ENCODE results near the gene ICE1. TPM values are rescaled to one million over a fixed set of nuclear protein-coding genes. Genes with fewer than 3 reads are reported as not detected.

Gene ICE1
- total RNA-seq, 1 experiment from 2014 or later = 48.9 TPM

GRCh38 chr5:5464036-5464715, 41.7 kb downstream of the ICE1 start (continued):
- TF ChIP-seq, protein P1, sequence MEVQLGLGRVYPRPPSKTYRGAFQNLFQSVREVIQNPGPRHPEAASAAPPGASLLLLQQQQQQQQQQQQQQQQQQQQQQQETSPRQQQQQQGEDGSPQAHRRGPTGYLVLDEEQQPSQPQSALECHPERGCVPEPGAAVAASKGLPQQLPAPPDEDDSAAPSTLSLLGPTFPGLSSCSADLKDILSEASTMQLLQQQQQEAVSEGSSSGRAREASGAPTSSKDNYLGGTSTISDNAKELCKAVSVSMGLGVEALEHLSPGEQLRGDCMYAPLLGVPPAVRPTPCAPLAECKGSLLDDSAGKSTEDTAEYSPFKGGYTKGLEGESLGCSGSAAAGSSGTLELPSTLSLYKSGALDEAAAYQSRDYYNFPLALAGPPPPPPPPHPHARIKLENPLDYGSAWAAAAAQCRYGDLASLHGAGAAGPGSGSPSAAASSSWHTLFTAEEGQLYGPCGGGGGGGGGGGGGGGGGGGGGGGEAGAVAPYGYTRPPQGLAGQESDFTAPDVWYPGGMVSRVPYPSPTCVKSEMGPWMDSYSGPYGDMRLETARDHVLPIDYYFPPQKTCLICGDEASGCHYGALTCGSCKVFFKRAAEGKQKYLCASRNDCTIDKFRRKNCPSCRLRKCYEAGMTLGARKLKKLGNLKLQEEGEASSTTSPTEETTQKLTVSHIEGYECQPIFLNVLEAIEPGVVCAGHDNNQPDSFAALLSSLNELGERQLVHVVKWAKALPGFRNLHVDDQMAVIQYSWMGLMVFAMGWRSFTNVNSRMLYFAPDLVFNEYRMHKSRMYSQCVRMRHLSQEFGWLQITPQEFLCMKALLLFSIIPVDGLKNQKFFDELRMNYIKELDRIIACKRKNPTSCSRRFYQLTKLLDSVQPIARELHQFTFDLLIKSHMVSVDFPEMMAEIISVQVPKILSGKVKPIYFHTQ (CRISPR knock-in tag; IDR thresholded peaks at IDR 0.05) = no peak
- TF ChIP-seq RELA (CRISPR knock-in tag; IDR thresholded peaks at IDR 0.05; ENCODE audit: borderline replicate concordance) (no peak), ZNF138 (CRISPR knock-in tag; conservative IDR thresholded peaks at IDR 0.05) (no peak), JUN (CRISPR knock-in tag; IDR thresholded peaks at IDR 0.05) (no peak), ZNF121 (CRISPR knock-in tag; IDR thresholded peaks at IDR 0.05) (no peak), NFATC4 (CRISPR knock-in tag; IDR thresholded peaks at IDR 0.05) (no peak), ZNF423 (CRISPR knock-in tag; IDR thresholded peaks at IDR 0.05) (no peak), NFYB (CRISPR knock-in tag; conservative IDR thresholded peaks at IDR 0.05; ENCODE audit: low read depth) (no peak), EMX1 (CRISPR knock-in tag; IDR thresholded peaks at IDR 0.05) (no peak), SOX15 (CRISPR knock-in tag; IDR thresholded peaks at IDR 0.05) (no peak), PRDM15 (CRISPR knock-in tag; IDR thresholded peaks at IDR 0.05) (no peak)
- TF ChIP-seq, protein P2, sequence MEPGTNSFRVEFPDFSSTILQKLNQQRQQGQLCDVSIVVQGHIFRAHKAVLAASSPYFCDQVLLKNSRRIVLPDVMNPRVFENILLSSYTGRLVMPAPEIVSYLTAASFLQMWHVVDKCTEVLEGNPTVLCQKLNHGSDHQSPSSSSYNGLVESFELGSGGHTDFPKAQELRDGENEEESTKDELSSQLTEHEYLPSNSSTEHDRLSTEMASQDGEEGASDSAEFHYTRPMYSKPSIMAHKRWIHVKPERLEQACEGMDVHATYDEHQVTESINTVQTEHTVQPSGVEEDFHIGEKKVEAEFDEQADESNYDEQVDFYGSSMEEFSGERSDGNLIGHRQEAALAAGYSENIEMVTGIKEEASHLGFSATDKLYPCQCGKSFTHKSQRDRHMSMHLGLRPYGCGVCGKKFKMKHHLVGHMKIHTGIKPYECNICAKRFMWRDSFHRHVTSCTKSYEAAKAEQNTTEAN (CRISPR knock-in tag; IDR thresholded peaks at IDR 0.05) = no peak
- TF ChIP-seq, protein P3, sequence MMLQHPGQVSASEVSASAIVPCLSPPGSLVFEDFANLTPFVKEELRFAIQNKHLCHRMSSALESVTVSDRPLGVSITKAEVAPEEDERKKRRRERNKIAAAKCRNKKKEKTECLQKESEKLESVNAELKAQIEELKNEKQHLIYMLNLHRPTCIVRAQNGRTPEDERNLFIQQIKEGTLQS (CRISPR knock-in tag; conservative IDR thresholded peaks at IDR 0.05) = no peak

- Mint-ChIP-seq H3K27me3 (ENCODE audit: low read depth) (no peaks in the 10 kb centered on the region), H3K9me3 (no peaks in the 10 kb centered on the region)
- POLR2A ChIA-PET = no interaction called here
These were observed 43.8 kb downstream of the ICE1 start for GRCh38 chr5:5466227-5466626.

More at GRCh38 chr5:5466227-5466626, 43.8 kb downstream of the ICE1 start:
- no peak for ATAC-seq
- CTCF ChIA-PET = interaction anchor here (0.6 to 1.5 kb wide), 11 partner anchors 8 to 604 kb away, joined by 3 to 6 read pairs (median 3); partner anchors contain the start of gene ADAMTS16
- H3K27ac Mint-ChIP-seq = no peak overlapping the region
- peaks cover 45% of the 10 kb centered on the region for H3K36me3 Mint-ChIP-seq
- no peak overlapping the region for H3K4me3 Mint-ChIP-seq
- H3K4me1 Mint-ChIP-seq = no peaks in the 10 kb centered on the region
- no peak for TF ChIP-seq SMAD3 (CRISPR knock-in tag; IDR thresholded peaks at IDR 0.05; ENCODE audit: borderline replicate concordance)
- no peak for TF ChIP-seq IRF2 (CRISPR knock-in tag; IDR thresholded peaks at IDR 0.05; ENCODE audit: borderline replicate concordance, low read depth)
- no peak for TF ChIP-seq ZNF121 (CRISPR knock-in tag; IDR thresholded peaks at IDR 0.05)
- no peak for TF ChIP-seq NR3C1 (CRISPR knock-in tag; conservative IDR thresholded peaks at IDR 0.05; ENCODE audit: low read depth)
- TF ChIP-seq, protein P4, sequence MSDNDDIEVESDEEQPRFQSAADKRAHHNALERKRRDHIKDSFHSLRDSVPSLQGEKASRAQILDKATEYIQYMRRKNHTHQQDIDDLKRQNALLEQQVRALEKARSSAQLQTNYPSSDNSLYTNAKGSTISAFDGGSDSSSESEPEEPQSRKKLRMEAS (CRISPR knock-in tag; IDR thresholded peaks at IDR 0.05) = no peak
- TF ChIP-seq ZNF263 (CRISPR knock-in tag; IDR thresholded peaks at IDR 0.05; ENCODE audit: low read depth) = no peak
- TF ChIP-seq, protein P1 (CRISPR knock-in tag; IDR thresholded peaks at IDR 0.05) = no peak
- TF ChIP-seq PRRX2 (CRISPR knock-in tag; IDR thresholded peaks at IDR 0.05) = no peak
- TF ChIP-seq CREM (CRISPR knock-in tag; IDR thresholded peaks at IDR 0.05) = no peak
- DNase-seq (ENCODE audit: low spot score) = no peak

All from WTC11 (cell line).